RWPE2 (cell line): ENCODE data around the gene ZFYVE19.

Experiments
- ATAC-seq: fragments of 200-7000 bp; cut with Tn5 transposase; 3 replicates; pipeline ENCODE4 v1.9.1; 2021; ENCODE audit warnings: low read depth
- DNase-seq: peaks from one replicate; pipeline ENCODE4 v3.0.0-alpha.2; 2020; ENCODE audit warnings: low spot score
- H3K27ac ChIP-seq: fragments of 450-650 bp; 2 replicates; pipeline ENCODE4 v1.5.1; 2017; ENCODE audit warnings: mild to moderate bottlenecking; ENCODE audit not compliant: poor library complexity, severe bottlenecking
- H3K27me3 ChIP-seq: fragments of 250-450 bp; sonication (Bioruptor Pico); 2 replicates; pipeline ENCODE4 v1.5.1; 2021; ENCODE audit warnings: mild to moderate bottlenecking, moderate library complexity; ENCODE audit not compliant: insufficient read depth, poor library complexity, severe bottlenecking
- H3K36me3 ChIP-seq: fragments of 250-450 bp; sonication (Bioruptor Pico); 2 replicates; pipeline ENCODE4 v1.5.1; 2020; ENCODE audit warnings: low read depth, mild to moderate bottlenecking, moderate library complexity
- H3K4me1 ChIP-seq: fragments of 250-450 bp; sonication (Bioruptor Pico); 2 replicates; pipeline ENCODE4 v1.5.1; 2021; ENCODE audit warnings: mild to moderate bottlenecking, moderate library complexity; ENCODE audit not compliant: insufficient read depth, poor library complexity, severe bottlenecking
- H3K4me3 ChIP-seq: fragments of 250-450 bp; sonication (Bioruptor Pico); 2 replicates; pipeline ENCODE4 v1.5.1; 2021; ENCODE audit warnings: mild to moderate bottlenecking, moderate library complexity; ENCODE audit not compliant: severe bottlenecking
- H3K9me3 ChIP-seq: fragments of 250-450 bp; sonication (Bioruptor Pico); 2 replicates; pipeline ENCODE4 v1.5.1; 2021; ENCODE audit warnings: mild to moderate bottlenecking, moderate library complexity; ENCODE audit not compliant: severe bottlenecking
- TF ChIP-seq, protein P1 (sequence below): fragments of 450-650 bp; IDR thresholded peaks from one replicate; pipeline ENCODE4 v1.5.1; 2017; ENCODE audit warnings: mild to moderate bottlenecking, moderate library complexity; ENCODE audit not compliant: poor library complexity, severe bottlenecking

ZFYVE19 gene

DNA sequence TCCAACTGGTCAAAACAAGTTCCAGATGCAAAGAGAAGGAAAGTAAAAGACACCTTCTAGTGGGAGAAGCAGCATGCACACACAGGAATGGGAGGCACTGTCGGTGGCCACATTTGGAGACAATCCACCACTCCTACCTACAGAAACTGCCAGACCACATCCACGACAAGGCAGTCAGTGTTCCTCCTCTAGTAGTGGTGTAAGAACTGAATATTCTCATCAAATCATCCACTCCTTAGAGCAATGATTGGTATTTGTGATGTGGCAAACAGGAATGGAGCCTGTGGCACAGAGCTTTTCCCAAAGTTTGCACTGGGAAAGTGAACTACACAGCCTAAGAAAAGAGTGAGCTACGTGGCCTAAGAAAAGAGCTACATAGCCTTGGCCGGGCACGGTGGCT is 31.9 kb downstream of the ZFYVE19 start:
- TF ChIP-seq, protein P1, sequence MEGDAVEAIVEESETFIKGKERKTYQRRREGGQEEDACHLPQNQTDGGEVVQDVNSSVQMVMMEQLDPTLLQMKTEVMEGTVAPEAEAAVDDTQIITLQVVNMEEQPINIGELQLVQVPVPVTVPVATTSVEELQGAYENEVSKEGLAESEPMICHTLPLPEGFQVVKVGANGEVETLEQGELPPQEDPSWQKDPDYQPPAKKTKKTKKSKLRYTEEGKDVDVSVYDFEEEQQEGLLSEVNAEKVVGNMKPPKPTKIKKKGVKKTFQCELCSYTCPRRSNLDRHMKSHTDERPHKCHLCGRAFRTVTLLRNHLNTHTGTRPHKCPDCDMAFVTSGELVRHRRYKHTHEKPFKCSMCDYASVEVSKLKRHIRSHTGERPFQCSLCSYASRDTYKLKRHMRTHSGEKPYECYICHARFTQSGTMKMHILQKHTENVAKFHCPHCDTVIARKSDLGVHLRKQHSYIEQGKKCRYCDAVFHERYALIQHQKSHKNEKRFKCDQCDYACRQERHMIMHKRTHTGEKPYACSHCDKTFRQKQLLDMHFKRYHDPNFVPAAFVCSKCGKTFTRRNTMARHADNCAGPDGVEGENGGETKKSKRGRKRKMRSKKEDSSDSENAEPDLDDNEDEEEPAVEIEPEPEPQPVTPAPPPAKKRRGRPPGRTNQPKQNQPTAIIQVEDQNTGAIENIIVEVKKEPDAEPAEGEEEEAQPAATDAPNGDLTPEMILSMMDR, result no peak
- ATAC-seq, result no peak
- no peak overlapping the region for H3K4me3 ChIP-seq

DNA sequence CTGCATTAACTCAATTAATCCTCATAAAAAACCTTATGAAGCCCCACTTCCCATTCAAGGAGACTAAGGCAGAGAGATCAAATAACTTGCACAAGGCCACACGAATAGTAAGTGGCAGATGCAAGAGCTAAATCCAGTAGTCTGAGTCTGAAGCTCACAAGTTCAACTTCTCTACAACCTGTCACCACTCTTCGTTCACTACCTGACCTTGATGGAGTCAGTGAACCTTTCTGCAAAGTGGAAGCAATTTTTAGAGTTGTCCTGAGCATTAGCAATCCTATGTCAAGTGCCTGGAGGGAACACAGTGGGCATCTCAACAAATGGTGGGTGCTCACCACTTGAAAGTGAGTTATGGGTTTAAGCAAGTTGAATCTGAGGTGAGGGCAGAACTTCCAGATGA is 34.9 kb downstream of the ZFYVE19 start:
- no peaks in the 10 kb centered on the region for H3K9me3 ChIP-seq
- DNase-seq, result no peak
- TF ChIP-seq, protein P1, result no peak
- no peak overlapping the region for H3K4me3 ChIP-seq
- H3K4me1 ChIP-seq, result peaks cover 7% of the 10 kb centered on the region
- H3K27ac ChIP-seq, result no peak overlapping the region
- no peak for ATAC-seq
- no peaks in the 10 kb centered on the region for H3K27me3 ChIP-seq
- H3K36me3 ChIP-seq, result peaks cover 12% of the 10 kb centered on the region

More for the DNA sequence above, 31.9 kb downstream of the ZFYVE19 start:
- Histone ChIP-seq H3K4me1 (peaks cover 20% of the 10 kb centered on the region), H3K27me3 (no peaks in the 10 kb centered on the region), H3K27ac (no peak overlapping the region), H3K36me3 (no peaks in the 10 kb centered on the region), H3K9me3 (no peaks in the 10 kb centered on the region)
- no peak for DNase-seq

DNA sequence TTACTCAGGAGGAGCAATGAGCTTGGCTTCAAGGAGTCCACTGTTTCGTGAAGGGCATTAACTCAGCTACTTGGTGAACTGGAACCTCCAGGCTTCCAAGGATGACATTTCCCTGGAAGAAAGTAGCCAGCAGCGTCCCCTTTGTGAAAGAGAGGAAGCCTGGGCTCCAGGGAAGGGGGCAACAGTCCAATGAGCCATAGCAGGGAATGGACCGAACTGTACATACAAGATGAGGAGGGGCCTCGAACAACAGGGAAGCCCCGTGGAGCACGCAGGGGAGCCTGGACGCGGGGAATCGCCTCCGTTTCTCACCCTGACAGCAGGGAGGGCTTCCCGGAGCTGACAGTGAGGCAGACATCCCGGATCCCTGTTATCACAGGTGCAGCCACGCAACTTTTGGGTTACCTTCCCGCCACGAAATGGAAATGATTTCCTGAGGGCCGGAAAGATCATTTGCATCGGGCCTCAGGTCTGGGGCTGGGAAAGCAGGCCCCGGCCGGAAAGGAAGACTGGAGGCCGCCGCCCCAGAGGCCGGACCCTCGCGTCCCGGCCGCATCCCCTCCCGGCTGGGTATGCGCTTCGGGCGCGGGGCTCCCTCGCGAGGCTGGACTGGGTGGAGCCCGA is 36.5 kb downstream of the ZFYVE19 start:
- no peaks in the 10 kb centered on the region for H3K9me3 ChIP-seq
- TF ChIP-seq, protein P1, result no peak
- DNase-seq (no peak), ATAC-seq (no peak)
- peaks cover 24% of the 10 kb centered on the region for H3K4me1 ChIP-seq
- peaks cover 28% of the 10 kb centered on the region for H3K36me3 ChIP-seq
- no peaks in the 10 kb centered on the region for H3K27me3 ChIP-seq
- H3K27ac ChIP-seq, result peak overlapping the region; percentile 90
- H3K4me3 ChIP-seq, result peak overlapping the region; percentile 61

DNA sequence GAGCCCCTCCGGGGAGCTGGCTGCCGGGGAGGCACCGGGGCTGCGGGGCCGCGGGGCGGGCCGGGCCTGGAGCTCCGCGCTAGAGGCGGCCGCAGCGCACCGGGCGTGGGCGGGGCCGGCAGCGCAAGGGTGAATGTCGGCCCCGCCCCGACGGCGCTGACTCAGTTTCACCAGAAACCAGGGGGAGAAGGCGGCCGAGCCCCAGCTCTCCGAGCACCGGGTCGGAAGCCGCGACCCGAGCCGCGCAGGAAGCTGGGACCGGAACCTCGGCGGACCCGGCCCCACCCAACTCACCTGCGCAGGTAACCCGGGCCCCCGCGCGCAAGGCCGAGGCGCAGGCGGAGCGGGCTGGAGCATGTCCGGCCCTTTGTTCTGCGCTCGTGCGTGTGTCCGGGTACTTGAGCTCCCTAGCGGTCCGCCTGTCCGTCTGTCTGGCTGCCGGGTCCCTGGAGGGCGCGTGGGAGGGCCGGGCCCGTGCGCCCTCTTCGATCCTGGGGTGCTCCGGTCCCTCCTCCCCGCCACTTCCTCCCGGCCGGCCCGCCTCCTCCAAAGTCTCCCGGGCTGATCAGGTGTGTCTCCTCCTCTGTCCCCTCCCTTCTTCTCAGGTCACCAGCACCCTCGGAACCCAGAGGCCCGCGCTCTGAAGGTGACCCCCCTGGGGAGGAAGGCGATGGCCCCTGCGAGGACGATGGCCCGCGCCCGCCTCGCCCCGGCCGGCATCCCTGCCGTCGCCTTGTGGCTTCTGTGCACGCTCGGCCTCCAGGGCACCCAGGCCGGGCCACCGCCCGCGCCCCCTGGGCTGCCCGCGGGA is 37.2 kb downstream of the ZFYVE19 start, which contains the start of gene SPINT1:
SPINT1 (plus strand) TSS at position 164 of the 811 bp plus-strand sequence; CDS start at position 671, 507 bp downstream.
- H3K4me1 ChIP-seq, result peaks cover 24% of the 10 kb centered on the region
- TF ChIP-seq, protein P1, result no peak
- peak; percentile 36 for ATAC-seq
- DNase-seq, result peak; percentile 86
- H3K36me3 ChIP-seq, result peaks cover 35% of the 10 kb centered on the region
- no peaks in the 10 kb centered on the region for H3K27me3 ChIP-seq
- H3K27ac ChIP-seq, result peak within 1 kb of the TSS; percentile 90
- H3K4me3 ChIP-seq, result peak within 1 kb of the TSS; percentile 61
- no peaks in the 10 kb centered on the region for H3K9me3 ChIP-seq
